ENCODE measurements around the gene RPH3AL. TPM values are rescaled to one million over a fixed set of nuclear protein-coding genes. Genes with fewer than 3 reads are reported as not detected.

The RPH3AL gene
- total RNA-seq, 1 donor from 2014 or later, result 10.0 TPM

GRCh38 chr17:353213-353837 is 718 bp upstream of the RPH3AL start:
- DNase-seq (ENCODE audit: low read depth in 2 of 2), result no peak

DNA sequence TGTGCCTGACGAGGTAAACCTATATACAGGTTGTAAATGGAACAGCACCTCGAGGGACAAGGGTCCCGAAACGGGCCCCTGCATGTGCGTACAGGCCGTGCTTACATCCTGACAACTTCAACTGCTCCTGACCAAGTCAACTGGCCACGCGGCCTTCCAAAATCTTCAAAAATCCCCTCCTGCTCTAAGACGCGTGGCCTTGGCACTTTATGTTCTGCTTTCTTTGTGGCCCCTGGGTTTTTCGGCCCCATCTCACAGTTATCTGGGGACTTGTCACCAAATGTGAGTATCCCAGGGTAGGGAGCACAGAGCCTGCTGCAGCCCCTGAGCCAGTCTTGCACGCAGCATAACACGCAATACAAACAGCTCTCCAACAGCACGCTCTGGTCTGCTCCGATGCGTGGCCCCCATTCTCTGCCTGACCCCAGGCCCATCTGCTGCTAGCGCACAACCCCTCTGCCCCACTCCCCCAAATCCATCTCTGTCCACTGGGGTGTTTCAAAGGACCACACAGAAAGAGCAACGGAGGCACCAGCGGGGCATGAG is 659 bp downstream of the RPH3AL start:
- no peak for DNase-seq (ENCODE audit: low read depth in 2 of 2)

DNA sequence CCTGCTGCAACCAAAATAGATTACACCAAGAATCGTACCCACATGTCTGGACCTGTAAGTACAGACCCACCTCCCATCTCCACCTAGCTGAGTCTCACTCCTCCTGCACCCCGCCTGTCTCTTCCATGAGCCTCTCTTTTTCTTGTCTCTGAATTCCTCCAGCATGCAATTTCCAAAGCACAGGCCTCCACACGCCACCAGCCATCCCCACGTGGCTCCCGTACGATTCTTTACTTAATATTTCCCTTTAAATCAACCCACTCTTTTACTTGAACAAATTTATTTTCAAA is 1.2 kb downstream of the RPH3AL start:
- DNase-seq (ENCODE audit: low read depth in 2 of 2), result no peak

- peak; percentile 97 to 98 for DNase-seq (ENCODE audit: low read depth in 2 of 2)
Observed at GRCh38 chr17:350706-351448, 1.7 kb downstream of the RPH3AL start.

- DNase-seq (ENCODE audit: low read depth in 2 of 2), result no peak
Observed at GRCh38 chr17:349666-350065, 2.9 kb downstream of the RPH3AL start.

DNA sequence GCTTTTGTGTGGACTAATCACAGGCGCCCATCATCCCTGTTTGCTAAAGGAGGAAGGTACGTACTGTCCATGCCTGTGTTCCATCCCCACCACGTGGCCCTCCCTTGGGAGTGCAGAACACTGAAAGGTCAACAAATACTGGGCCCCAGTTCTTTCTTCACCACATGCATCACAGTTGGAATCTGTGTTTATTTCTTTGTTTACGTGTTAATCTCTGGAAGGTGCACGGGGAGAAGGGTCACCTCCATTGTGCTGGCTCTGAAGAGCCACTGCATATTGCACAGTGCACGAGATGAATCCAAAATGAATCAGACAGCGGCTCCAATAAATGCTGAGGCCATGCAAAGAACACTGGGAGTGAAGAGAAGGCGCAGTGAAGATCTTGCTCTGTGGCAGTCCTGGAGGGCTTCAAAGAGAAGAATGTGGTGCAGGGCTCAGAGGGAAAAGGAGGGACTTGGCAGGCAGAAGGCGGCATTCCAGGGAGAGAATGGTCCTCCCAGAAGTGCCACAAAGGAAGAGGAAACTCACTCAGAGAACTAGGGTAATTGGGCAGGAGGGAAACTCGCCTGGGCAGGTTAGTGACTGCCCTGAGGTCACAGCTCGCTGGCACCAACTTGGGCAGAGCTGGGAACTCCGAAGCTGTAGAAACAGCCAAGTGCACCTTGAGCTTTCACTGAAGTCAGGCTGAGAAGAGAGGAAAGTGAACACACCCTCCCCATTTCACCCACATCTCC is 3.7 kb downstream of the RPH3AL start:
- peak in 1 of 2 donors; percentile 52 for DNase-seq (ENCODE audit: low read depth in 2 of 2)

GRCh38 chr17:348012-348411 is 4.6 kb downstream of the RPH3AL start:
- DNase-seq (ENCODE audit: low read depth in 2 of 2), result no peak

- no peak for DNase-seq (ENCODE audit: low read depth in 2 of 2)
Observed at GRCh38 chr17:347309-347899, 5.2 kb downstream of the RPH3AL start.

GRCh38 chr17:345992-346785 is 6.4 kb downstream of the RPH3AL start:
- no peak for DNase-seq (ENCODE audit: low read depth in 2 of 2)

- no peak for DNase-seq (ENCODE audit: low read depth in 2 of 2)
Observed at GRCh38 chr17:345261-345660, 7.3 kb downstream of the RPH3AL start.

GRCh38 chr17:343875-344752 is 8.5 kb downstream of the RPH3AL start:
- DNase-seq (ENCODE audit: low read depth in 2 of 2), result no peak

DNA sequence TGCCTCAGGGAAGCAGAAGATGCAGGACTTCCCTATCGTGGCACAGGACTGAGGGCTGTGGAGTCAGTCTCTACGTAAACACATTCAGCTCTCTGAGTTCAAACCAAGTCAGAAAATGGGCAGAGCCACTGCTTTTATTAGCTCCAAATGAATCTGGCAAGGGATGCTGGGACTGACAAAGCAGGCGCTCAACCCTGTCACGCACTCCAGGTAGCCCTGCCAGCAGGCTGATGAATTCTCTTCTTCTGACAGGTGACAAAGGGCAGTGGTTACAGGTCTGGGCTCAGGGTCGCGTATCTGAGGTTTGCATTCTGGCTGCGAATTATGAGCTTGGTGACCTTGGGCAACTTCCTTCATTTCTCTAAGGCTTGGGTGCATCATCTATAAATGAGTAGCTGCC is 9.4 kb downstream of the RPH3AL start:
- no peak for DNase-seq (ENCODE audit: low read depth in 2 of 2)

DNA sequence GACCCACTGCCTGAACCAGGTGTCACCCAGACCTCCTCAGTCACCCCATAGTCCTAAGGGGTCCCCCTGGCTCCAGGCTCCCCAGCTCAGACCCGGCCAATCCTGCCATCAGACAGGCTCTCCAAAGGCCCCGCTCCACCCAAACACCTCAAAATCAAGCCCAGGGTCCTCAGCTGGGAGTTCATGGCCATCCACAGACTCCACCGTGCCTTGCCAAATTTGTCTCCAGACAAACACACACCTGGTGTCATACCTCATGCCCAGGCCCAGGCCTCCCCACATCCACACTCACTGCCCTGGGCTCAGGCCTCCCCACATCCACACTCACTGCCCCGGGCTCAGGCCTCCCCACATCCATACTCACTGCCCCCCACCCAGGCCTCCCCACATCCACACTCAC is 12.5 kb downstream of the RPH3AL start:
- no peak for DNase-seq (ENCODE audit: low read depth in 2 of 2)

- DNase-seq (ENCODE audit: low read depth in 2 of 2), result no peak
Observed at GRCh38 chr17:339193-340061, 13.2 kb downstream of the RPH3AL start.

GRCh38 chr17:338442-339192 is 14.0 kb downstream of the RPH3AL start:
- peak; percentile 70 to 82 for DNase-seq (ENCODE audit: low read depth in 2 of 2)

GRCh38 chr17:337866-338265 is 14.7 kb downstream of the RPH3AL start:
- DNase-seq (ENCODE audit: low read depth in 2 of 2), result no peak

DNA sequence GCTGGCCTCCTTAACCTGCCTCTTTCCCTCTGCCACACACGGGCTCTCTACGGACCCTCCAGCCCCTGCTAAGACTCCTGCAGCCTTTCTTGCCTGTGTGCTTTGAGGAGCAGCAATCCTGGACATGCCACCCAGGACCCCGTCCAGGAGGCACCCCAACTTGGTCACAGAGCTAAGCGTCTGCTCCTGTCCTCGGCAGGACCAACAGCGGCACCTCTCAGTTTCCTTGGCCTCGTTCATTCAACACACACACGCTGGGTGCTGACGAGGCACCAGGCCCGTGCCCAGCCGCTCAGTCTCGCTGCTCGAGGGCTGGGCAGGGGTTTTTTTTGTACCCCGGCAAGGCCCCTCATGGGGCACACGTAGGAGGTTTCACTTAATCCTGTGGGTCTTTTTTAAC is 15.2 kb downstream of the RPH3AL start:
- no peak for DNase-seq (ENCODE audit: low read depth in 2 of 2)

DNA sequence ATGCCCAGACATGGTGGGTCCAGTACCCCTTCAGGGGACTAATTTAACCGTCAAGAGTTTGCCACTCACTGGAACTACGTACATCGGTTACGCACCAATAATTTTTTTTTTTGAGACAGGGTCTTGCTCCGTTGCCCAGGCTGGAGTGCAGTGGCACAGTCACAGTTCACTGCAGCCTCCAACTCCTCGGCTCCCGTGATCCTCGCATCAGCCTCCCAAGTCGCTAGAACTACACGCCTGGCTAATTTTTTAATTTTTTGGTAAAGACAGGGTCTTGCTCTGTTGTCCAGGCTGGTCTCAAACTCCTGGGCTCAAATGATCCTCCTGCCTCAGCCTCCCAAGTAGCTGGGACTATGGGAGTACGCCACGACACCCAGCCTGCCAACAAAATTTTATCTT is 15.6 kb downstream of the RPH3AL start:
- DNase-seq (ENCODE audit: low read depth in 2 of 2), result no peak
